Transverse colon (tissue), 3 donors: ENCODE results near the gene NAA80.

Source experiments
- POLR2A ChIP-seq: fragments of 450-650 bp; IDR thresholded peaks from one replicate; pipeline ENCODE4 v1.6.1; 2016; ENCODE audit warnings: antibody characterized with exemption, mild to moderate bottlenecking, moderate library complexity
- POLR2AphosphoS5 ChIP-seq, 3 donors: sonication (generic); formaldehyde crosslinking; IDR thresholded peaks; one replicate each; pipeline ENCODE4 v1.6.1; 2016; ENCODE audit warnings: antibody characterized with exemption in 3 of 3

- TF ChIP-seq POLR2A (no peak), POLR2AphosphoS5 (IDR thresholded peaks at IDR 0.05) (no peak)
Measured at GRCh38 chr3:50256978-50257890, 42.0 kb downstream of the NAA80 start.
